Measurements from ENCODE around the gene RAB4B. TPM values are rescaled to one million over a fixed set of nuclear protein-coding genes. Genes with fewer than 3 reads are reported as not detected.
"Not testable (repeated sequence)": the region's sequence is repeated elsewhere in the genome, so short reads cannot be mapped to it uniquely, and the experiment has no call there.

The RAB4B gene
- total RNA-seq, 1 donor from 2014 or later: 9.9 TPM

- not testable (repeated sequence) for DNase-seq (ENCODE audit: low read depth)
These were observed 44.9 kb downstream of the RAB4B start for GRCh38 chr19:40822704-40823553.

- DNase-seq (ENCODE audit: low read depth): not testable (repeated sequence)
These were observed 46.9 kb downstream of the RAB4B start for GRCh38 chr19:40824916-40825315.

GRCh38 chr19:40825460-40826095 is 47.5 kb downstream of the RAB4B start:
- not testable (repeated sequence) for DNase-seq (ENCODE audit: low read depth)

- not testable (repeated sequence) for DNase-seq (ENCODE audit: low read depth)
These were observed 48.3 kb downstream of the RAB4B start for GRCh38 chr19:40826312-40826698.

GRCh38 chr19:40826699-40827385 is 48.8 kb downstream of the RAB4B start:
- not testable (repeated sequence) for DNase-seq (ENCODE audit: low read depth)

- no peak for DNase-seq (ENCODE audit: low read depth)
These were observed 49.6 kb downstream of the RAB4B start for GRCh38 chr19:40827386-40828247.

- DNase-seq (ENCODE audit: low read depth): no peak
These were observed 51.2 kb downstream of the RAB4B start for GRCh38 chr19:40829205-40829604.

- DNase-seq (ENCODE audit: low read depth): not testable (repeated sequence)
These were observed 52.7 kb downstream of the RAB4B start for GRCh38 chr19:40830741-40831140.

- DNase-seq (ENCODE audit: low read depth): peak; percentile 92
These were observed 53.7 kb downstream of the RAB4B start for GRCh38 chr19:40831502-40832430.

GRCh38 chr19:40832431-40832790 is 54.4 kb downstream of the RAB4B start:
- not testable (repeated sequence) for DNase-seq (ENCODE audit: low read depth)

- DNase-seq (ENCODE audit: low read depth): not testable (repeated sequence)
These were observed 55.9 kb downstream of the RAB4B start for GRCh38 chr19:40833728-40834533.

GRCh38 chr19:40836754-40837429 is 58.8 kb downstream of the RAB4B start:
- no peak for DNase-seq (ENCODE audit: low read depth)

- not testable (repeated sequence) for DNase-seq (ENCODE audit: low read depth)
These were observed 60.4 kb downstream of the RAB4B start for GRCh38 chr19:40838477-40838876.

- not testable (repeated sequence) for DNase-seq (ENCODE audit: low read depth)
These were observed 64.0 kb downstream of the RAB4B start for GRCh38 chr19:40842012-40842411.

GRCh38 chr19:40842997-40843652 is 65.1 kb downstream of the RAB4B start:
- not testable (repeated sequence) for DNase-seq (ENCODE audit: low read depth)

- not testable (repeated sequence) for DNase-seq (ENCODE audit: low read depth)
These were observed 65.6 kb downstream of the RAB4B start for GRCh38 chr19:40843653-40844052.

Measured in renal cortical epithelial cell (primary cell).